Bronchial epithelial cell (primary cell): ENCODE measurements around the gene TCN1. TPM values are rescaled to one million over a fixed set of nuclear protein-coding genes. Genes with fewer than 3 reads are reported as not detected.
"Not testable (repeated sequence)": the region's sequence is repeated elsewhere in the genome, so short reads cannot be mapped to it uniquely, and the experiment has no call there.

Experiments
- DNase-seq: peaks from one replicate; pipeline ENCODE4 v3.0.0-alpha.2; 2010; ENCODE audit warnings: low read depth
- FAIRE-seq: peaks from 2 replicates; lab custom pipeline; 2011; peaks lifted over from hg19 to GRCh38; lab: Jason Lieb, UNC
- H3K27me3 ChIP-seq: 2 replicates; pipeline ENCODE4 v1.5.1; 2011; ENCODE audit warnings: low read length; ENCODE audit not compliant: control insufficient read depth, insufficient read depth
- H3K36me3 ChIP-seq: 2 replicates; pipeline ENCODE4 v1.5.1; 2011; ENCODE audit warnings: low read length; ENCODE audit not compliant: control insufficient read depth, insufficient read depth
- H3K4me3 ChIP-seq: 2 replicates; pipeline ENCODE4 v1.5.1; 2011; ENCODE audit warnings: mild to moderate bottlenecking, low read depth, low read length, control low read depth
- total RNA-seq: library from RNA; depleted of rRNA; stranded (reverse); fragments of >200 nt; gene quantifications from 2 replicates; pipeline ENCODE4 v1.2.1, GENCODE V29; 2014
- TF ChIP-seq, protein P1 (sequence below): IDR thresholded peaks from 2 replicates; pipeline ENCODE4 v1.5.1; 2011; ENCODE audit warnings: mild to moderate bottlenecking, moderate library complexity, low read length, control low read depth, inconsistent platforms; ENCODE audit not compliant: insufficient read depth, severe bottlenecking

Gene TCN1
- total RNA-seq, 1 donor from 2014 or later = 4.2 TPM

DNA sequence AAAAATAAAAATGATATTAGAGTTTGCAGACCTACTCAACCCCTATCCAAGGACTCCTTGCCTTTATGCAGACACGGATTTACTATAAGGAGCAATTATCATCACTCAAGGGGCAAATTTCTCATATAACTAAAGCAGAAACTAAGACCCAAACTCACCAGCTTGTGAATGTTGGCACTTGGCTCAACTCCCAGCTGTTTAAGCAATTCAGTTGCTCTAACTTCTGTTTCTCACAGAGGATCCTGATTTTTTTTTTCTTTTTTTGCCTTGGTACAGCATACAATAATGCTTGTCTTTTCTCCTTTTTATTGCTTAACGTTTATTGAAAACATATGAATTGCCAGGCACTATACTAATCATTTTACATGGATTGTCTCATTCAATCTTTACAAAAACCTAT is 11.4 kb downstream of the TCN1 start:
- TF ChIP-seq, protein P1, sequence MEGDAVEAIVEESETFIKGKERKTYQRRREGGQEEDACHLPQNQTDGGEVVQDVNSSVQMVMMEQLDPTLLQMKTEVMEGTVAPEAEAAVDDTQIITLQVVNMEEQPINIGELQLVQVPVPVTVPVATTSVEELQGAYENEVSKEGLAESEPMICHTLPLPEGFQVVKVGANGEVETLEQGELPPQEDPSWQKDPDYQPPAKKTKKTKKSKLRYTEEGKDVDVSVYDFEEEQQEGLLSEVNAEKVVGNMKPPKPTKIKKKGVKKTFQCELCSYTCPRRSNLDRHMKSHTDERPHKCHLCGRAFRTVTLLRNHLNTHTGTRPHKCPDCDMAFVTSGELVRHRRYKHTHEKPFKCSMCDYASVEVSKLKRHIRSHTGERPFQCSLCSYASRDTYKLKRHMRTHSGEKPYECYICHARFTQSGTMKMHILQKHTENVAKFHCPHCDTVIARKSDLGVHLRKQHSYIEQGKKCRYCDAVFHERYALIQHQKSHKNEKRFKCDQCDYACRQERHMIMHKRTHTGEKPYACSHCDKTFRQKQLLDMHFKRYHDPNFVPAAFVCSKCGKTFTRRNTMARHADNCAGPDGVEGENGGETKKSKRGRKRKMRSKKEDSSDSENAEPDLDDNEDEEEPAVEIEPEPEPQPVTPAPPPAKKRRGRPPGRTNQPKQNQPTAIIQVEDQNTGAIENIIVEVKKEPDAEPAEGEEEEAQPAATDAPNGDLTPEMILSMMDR = no peak
- Histone ChIP-seq H3K27me3 (no peaks in the 10 kb centered on the region), H3K36me3 (no peaks in the 10 kb centered on the region), H3K4me3 (no peak overlapping the region)
- no peak for FAIRE-seq
- DNase-seq = no peak

DNA sequence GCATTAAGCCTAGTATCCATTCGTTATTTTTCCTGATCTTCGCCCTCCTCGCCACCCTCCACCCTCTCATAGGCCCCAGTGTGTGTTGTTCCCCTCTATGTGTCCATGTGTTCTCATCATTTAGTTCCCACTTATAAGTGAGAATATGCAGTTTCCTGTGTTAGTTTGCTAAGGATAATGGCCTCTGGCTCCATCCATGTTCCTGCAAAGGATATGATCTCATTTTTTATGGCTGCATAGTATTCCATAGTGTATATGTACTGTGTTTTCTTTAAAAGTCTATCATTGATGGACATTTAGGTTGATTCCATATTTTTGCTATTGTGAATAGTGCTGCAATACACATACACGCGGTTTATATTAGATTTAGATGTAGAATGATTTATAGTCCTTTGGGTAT is 14.9 kb downstream of the TCN1 start:
- FAIRE-seq, H3K4me3 ChIP-seq, DNase-seq, H3K36me3 ChIP-seq, H3K27me3 ChIP-seq: not testable (repeated sequence)

DNA sequence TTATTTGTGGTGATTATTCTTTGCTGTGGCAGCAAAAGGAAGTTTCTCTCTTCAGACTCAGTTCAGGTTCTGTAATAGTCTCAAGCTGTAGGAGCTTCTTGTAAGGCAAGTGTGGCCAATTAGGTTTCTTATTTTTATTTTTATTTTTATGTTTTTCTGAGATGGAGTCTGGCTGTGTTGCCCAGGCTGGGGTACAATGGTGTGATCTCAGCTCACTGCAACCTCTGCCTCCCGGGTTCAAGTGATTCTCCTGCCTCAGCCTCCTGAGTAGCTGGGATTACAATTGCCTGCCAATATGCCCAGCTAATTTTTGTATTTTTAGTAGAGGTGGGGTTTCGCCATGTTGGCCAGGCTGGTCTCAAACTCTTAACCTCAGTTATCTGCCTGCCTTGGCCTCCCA is 16.7 kb downstream of the TCN1 start:
- H3K27me3 ChIP-seq, H3K36me3 ChIP-seq, DNase-seq, FAIRE-seq, H3K4me3 ChIP-seq: not testable (repeated sequence)

DNA sequence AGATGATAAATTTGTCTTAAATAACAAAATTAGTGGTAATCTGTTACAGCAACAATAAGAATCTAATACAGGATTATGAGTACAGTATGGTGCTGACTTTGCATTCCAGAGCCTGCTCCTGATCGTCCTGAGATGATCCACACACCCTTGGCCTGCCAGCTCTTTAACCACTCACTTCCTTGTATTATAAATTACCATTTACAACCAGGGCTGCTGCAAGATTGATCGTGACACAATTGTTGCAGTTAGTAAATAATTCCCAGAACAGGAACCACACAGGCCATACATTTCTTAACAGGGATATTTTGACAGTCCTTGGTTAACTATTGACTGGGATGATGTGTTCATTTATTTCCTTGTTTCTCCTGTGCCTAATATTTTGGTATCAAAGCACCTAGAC is 17.2 kb downstream of the TCN1 start:
- Histone ChIP-seq H3K4me3 (no peak overlapping the region), H3K36me3 (no peaks in the 10 kb centered on the region), H3K27me3 (no peaks in the 10 kb centered on the region)
- FAIRE-seq = no peak
- TF ChIP-seq, protein P1 = no peak
- DNase-seq = no peak

DNA sequence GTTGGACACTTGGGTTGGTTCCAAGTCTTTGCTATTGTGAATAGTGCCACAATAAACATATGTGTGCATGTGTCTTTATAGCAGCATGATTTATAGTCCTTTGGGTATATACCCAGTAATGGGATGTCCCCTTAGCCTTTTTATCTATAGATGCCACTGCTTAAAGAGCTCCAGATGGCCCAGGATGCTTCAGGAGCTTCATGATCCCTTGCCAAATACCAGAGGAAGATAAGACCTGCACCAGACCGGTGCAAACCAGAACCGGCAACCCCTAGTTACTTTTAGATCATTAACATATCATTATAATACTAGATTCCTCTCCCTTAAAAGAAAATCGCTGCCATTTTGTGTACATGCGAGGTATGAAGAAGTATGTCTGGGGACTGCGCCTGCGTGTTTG is 17.8 kb downstream of the TCN1 start:
- FAIRE-seq, H3K4me3 ChIP-seq, H3K36me3 ChIP-seq, DNase-seq, H3K27me3 ChIP-seq: not testable (repeated sequence)

DNA sequence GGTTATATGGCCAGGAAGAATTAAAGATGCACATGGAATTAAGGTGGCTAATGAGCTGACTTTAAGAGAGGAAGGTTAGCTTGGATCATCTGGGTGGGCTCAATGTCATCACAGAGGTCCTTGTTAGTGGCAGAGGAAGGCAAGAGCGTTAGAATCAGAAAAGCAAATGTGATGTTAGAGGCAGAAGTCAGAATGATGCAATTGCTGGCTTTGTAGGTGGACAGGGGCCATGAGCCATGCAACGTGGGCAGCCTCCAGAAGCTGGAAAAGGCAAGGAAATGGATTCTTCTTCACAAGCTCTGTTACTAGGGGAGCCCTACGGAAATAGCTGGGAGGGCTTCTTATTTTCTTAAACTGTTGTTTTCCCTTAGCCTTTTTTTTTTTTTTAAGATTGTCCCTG is 18.7 kb downstream of the TCN1 start:
- Histone ChIP-seq H3K36me3 (no peaks in the 10 kb centered on the region), H3K4me3 (no peak overlapping the region), H3K27me3 (no peaks in the 10 kb centered on the region)
- DNase-seq (no peak), FAIRE-seq (no peak)
- TF ChIP-seq, protein P1 = no peak

DNA sequence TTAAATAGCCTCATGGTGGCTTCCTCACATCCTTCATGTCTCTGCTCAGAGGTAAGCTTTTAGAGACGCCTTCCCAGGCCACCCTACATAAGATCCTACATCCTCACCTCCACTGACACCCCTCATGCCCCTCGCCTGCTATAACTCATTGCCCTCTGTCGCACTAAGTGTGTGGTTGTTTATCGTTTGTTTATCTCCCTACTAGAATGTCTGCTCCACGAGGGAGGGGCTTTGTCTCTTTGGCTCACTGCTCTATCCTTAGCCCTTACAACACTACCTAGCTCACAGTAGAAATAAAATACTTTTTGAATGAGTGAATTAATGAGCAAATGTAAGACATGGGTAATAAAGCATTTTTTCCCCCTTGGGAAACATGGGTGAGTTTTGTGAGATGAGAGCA is 19.7 kb downstream of the TCN1 start:
- H3K27me3 ChIP-seq = no peaks in the 10 kb centered on the region
- H3K36me3 ChIP-seq = no peaks in the 10 kb centered on the region
- TF ChIP-seq, protein P1 = no peak
- H3K4me3 ChIP-seq = no peak overlapping the region
- FAIRE-seq (no peak), DNase-seq (no peak)
